Ascending aorta (tissue), 2 donors: ENCODE measurements around the gene EIF4EBP2. TPM values are rescaled to one million over a fixed set of nuclear protein-coding genes. Genes with fewer than 3 reads are reported as not detected.

Experiments
- DNase-seq, 2 donors: peaks; one replicate each; pipeline ENCODE4 v3.0.0-alpha.2; 2019; ENCODE audit warnings: low spot score in 2 of 2
- H3K27ac ChIP-seq, 2 donors: fragments of 200-600 bp; sonication (generic); one replicate each; pipeline ENCODE4 v1.5.1; 2016 to 2017; ENCODE audit warnings: mild to moderate bottlenecking in 1 of 2
- H3K27me3 ChIP-seq: fragments of 200-600 bp; sonication (generic); one replicate; pipeline ENCODE4 v1.5.1; 2017
- H3K36me3 ChIP-seq, 2 donors: fragments of 200-600 bp; sonication (generic); one replicate each; pipeline ENCODE4 v1.5.1; 2016
- H3K4me1 ChIP-seq, 2 donors: fragments of 200-600 bp; sonication (generic); one replicate each; pipeline ENCODE4 v1.5.1; 2016 to 2017; ENCODE audit warnings: mild to moderate bottlenecking in 1 of 2
- H3K4me3 ChIP-seq, 2 donors: fragments of 200-600 bp; sonication (generic); one replicate each; pipeline ENCODE4 v1.5.1; 2016 to 2017; ENCODE audit warnings: mild to moderate bottlenecking in 1 of 2
- H3K9me3 ChIP-seq, 2 donors: fragments of 200-600 bp; sonication (generic); one replicate each; pipeline ENCODE4 v1.5.1; 2016
- intact Hi-C: fragments of 100-400 bp; cut with DNase I; formaldehyde crosslinking; loops from one replicate; pipeline ENCODE4 v1.15.1; 2023
- total RNA-seq: library from RNA; depleted of rRNA; stranded (reverse); fragments of >200 nt; gene quantifications from one replicate; pipeline ENCODE4 v1.1.0, GENCODE V29; 2016
- TF ChIP-seq, protein P1 (sequence below), 3 experiments: fragments of 200-600 bp in 2 of 3; fragments of 450-650 bp in 1 of 3; sonication (generic) in 2 of 3; IDR thresholded peaks; one replicate each; pipeline ENCODE4 v1.5.1; 2016 to 2019; ENCODE audit warnings: antibody characterized with exemption in 3 of 3, mild to moderate bottlenecking in 1 of 3, moderate library complexity in 1 of 3

Gene EIF4EBP2
- total RNA-seq, 1 donor from 2014 or later, result 35.4 TPM

DNA sequence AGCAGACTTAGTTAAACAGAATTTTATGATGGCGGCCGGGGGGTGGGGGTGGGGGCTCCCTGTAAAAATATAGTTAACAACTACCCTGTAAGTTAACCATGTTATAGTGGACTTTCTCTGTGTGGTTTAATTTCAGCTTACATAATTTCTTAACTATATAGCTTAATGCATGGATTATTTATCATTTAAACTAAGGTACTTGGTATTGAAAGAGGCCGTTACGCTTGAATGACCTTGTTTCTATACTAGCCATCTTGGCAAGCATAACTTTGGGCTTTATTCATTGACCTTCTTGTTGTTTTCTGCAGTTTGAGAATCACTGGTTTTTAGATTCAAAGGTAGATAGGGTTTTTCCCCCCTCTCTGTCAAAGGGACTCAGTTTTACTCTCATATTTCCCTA is 8.4 kb downstream of the EIF4EBP2 start:
- Histone ChIP-seq H3K4me3 (no peak overlapping the region), H3K27ac (no peak overlapping the region), H3K27me3 (no peaks in the 10 kb centered on the region), H3K9me3 (no peaks in the 10 kb centered on the region), H3K36me3 (peaks cover 2 to 12% of the 10 kb centered on the region in 2 donors), H3K4me1 (peaks cover 0 to 20% of the 10 kb centered on the region in 2 donors)
- TF ChIP-seq, protein P1, sequence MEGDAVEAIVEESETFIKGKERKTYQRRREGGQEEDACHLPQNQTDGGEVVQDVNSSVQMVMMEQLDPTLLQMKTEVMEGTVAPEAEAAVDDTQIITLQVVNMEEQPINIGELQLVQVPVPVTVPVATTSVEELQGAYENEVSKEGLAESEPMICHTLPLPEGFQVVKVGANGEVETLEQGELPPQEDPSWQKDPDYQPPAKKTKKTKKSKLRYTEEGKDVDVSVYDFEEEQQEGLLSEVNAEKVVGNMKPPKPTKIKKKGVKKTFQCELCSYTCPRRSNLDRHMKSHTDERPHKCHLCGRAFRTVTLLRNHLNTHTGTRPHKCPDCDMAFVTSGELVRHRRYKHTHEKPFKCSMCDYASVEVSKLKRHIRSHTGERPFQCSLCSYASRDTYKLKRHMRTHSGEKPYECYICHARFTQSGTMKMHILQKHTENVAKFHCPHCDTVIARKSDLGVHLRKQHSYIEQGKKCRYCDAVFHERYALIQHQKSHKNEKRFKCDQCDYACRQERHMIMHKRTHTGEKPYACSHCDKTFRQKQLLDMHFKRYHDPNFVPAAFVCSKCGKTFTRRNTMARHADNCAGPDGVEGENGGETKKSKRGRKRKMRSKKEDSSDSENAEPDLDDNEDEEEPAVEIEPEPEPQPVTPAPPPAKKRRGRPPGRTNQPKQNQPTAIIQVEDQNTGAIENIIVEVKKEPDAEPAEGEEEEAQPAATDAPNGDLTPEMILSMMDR (IDR thresholded peaks at IDR 0.05), result no peak
- DNase-seq, result no peak
- intact Hi-C loops, result no loop called here

DNA sequence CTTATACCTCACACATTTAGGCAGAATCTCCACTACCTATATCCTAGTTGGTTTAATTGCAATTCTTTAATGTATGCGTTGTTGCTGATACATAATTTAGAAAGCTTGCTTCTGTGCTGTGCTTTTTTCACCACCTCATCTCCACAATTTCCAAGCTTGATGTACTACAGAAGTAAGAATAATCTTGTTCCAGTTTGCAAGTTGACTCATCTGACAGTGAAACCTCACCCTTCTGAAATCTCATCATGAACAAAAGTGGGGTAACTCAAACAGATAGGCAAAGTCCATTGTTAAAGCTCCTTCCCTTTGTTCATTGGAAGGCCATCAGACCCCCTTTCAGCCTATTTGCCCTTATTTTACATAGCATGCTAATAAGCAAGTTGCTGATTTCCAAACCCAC is 13.6 kb downstream of the EIF4EBP2 start:
- DNase-seq, result no peak
- H3K4me3 ChIP-seq, result no peak overlapping the region
- peaks cover 26 to 31% of the 10 kb centered on the region in 2 donors for H3K36me3 ChIP-seq
- no peaks in the 10 kb centered on the region for H3K27me3 ChIP-seq
- no peaks in the 10 kb centered on the region for H3K4me1 ChIP-seq
- H3K9me3 ChIP-seq, result no peaks in the 10 kb centered on the region
- TF ChIP-seq, protein P1 (IDR thresholded peaks at IDR 0.05), result no peak
- intact Hi-C loops, result no loop called here
- no peak overlapping the region for H3K27ac ChIP-seq

DNA sequence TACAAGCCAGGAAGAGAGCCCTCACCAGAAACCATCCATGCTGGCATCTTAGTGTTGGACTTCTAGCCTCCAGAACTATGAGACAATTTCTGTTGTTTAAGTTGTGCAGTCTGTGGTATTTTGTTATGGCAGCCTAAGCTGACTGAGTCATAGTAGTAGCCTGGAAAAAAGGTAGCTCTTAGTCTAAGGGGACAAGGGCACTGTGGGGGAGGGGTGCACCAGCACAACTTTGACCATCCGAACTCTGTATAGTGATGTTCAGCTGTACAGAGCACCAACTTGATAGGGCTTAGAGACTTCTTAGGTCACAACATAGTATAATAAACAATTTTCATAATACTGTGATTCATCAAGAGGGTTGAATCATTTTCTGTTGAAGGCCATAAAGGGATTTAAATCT is 14.3 kb downstream of the EIF4EBP2 start:
- H3K27ac ChIP-seq, result no peak overlapping the region
- intact Hi-C loops, result no loop called here
- no peaks in the 10 kb centered on the region for H3K9me3 ChIP-seq

DNA sequence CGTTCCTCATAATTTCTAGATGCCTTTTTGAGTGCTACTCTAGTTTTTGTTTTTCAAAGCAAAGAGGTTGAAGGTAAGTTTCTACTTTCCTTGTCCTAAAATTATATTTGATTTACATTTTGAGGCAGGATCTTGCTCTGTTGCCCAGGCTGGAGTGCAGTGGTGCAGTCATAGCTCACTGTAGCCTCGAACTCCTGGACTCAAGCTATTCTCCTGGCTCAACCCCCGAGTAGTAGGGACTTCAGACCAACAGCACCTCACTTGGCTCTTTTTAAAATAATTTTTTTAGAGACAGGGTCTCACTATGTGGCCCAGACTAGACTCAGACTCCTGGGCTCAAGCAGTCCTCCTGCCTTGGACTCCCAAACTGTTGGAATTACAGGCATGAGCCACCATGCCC is 14.8 kb downstream of the EIF4EBP2 start:
- Histone ChIP-seq H3K4me1 (no peaks in the 10 kb centered on the region), H3K4me3 (no peak overlapping the region), H3K36me3 (peaks cover 35 to 43% of the 10 kb centered on the region in 2 donors), H3K27ac (no peak overlapping the region), H3K9me3 (no peaks in the 10 kb centered on the region), H3K27me3 (no peaks in the 10 kb centered on the region)
- intact Hi-C loops, result no loop called here
- TF ChIP-seq, protein P1 (IDR thresholded peaks at IDR 0.05), result no peak
- no peak for DNase-seq

More for the DNA sequence above, 14.3 kb downstream of the EIF4EBP2 start:
- H3K36me3 ChIP-seq, result peaks cover 30 to 38% of the 10 kb centered on the region in 2 donors
- H3K4me3 ChIP-seq, result no peak overlapping the region
- H3K27me3 ChIP-seq, result no peaks in the 10 kb centered on the region
- TF ChIP-seq, protein P1 (IDR thresholded peaks at IDR 0.05), result no peak
- no peak for DNase-seq
- no peaks in the 10 kb centered on the region for H3K4me1 ChIP-seq

DNA sequence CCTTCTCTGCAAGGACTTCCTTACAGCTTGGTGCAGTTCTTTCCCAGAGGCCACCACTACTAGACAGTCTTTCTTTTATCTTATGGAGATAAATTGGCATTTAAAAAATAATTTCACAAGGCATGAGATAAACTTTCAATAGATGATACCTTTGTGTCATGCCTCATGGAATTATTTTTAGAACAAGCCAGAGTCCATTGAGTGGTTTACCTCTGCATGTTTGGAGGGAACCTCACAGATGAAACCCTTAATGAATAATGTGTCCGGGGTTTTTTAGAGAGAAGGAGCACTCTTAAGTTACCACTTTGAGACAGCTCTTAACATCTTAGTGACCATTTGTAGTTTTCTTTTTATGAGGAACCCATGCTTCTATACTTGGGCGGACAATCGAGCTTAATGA is 20.4 kb downstream of the EIF4EBP2 start:
- no peaks in the 10 kb centered on the region for H3K9me3 ChIP-seq
- no peaks in the 10 kb centered on the region for H3K4me1 ChIP-seq
- no peak overlapping the region for H3K27ac ChIP-seq
- peaks cover 73 to 97% of the 10 kb centered on the region in 2 donors for H3K36me3 ChIP-seq
- TF ChIP-seq, protein P1 (IDR thresholded peaks at IDR 0.05), result no peak
- no peaks in the 10 kb centered on the region for H3K27me3 ChIP-seq
- intact Hi-C loops, result no loop called here
- DNase-seq, result no peak
- H3K4me3 ChIP-seq, result no peak overlapping the region

DNA sequence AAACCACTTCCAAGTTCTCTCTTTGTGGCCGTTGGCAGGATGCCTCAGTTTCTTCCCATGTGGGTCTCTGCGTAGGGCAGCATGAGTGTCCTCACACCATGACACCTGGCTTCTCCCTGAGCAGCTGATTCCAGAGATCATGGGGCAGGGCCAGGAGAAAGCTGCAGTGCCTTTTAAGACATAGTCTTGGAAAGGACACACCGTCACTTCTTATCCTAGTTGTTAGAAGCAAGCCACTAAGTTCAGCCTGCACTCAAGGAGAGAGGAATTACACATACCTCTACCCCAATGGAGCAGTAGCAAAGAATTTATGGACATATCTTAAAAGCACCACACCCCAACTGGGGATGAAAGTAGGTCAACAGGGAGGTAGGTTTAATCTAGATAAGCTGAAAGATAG is 21.2 kb downstream of the EIF4EBP2 start:
- TF ChIP-seq, protein P1 (IDR thresholded peaks at IDR 0.05), result no peak
- peaks cover 2 to 4% of the 10 kb centered on the region in 2 donors for H3K4me1 ChIP-seq
- H3K9me3 ChIP-seq, result no peaks in the 10 kb centered on the region
- H3K36me3 ChIP-seq, result peaks cover 73 to 93% of the 10 kb centered on the region in 2 donors
- DNase-seq, result no peak
- H3K4me3 ChIP-seq, result no peak overlapping the region
- intact Hi-C loops, result no loop called here
- no peaks in the 10 kb centered on the region for H3K27me3 ChIP-seq
- no peak overlapping the region for H3K27ac ChIP-seq
